Neural progenitor cell (in vitro differentiated cells): ENCODE results near the gene NDUFB7.

ENCODE experiments used
- EZH2 ChIP-seq: fragments of 200-600 bp; sonication (generic); IDR thresholded peaks from 2 replicates; pipeline ENCODE4 v1.6.1; 2017; ENCODE audit warnings: antibody characterized with exemption, mild to moderate bottlenecking, moderate library complexity
- TF ChIP-seq, protein P1 (sequence below): fragments of 200-600 bp; sonication (generic); IDR thresholded peaks from 2 replicates; pipeline ENCODE4 v1.5.1; 2017; ENCODE audit warnings: antibody characterized with exemption, mild to moderate bottlenecking

DNA sequence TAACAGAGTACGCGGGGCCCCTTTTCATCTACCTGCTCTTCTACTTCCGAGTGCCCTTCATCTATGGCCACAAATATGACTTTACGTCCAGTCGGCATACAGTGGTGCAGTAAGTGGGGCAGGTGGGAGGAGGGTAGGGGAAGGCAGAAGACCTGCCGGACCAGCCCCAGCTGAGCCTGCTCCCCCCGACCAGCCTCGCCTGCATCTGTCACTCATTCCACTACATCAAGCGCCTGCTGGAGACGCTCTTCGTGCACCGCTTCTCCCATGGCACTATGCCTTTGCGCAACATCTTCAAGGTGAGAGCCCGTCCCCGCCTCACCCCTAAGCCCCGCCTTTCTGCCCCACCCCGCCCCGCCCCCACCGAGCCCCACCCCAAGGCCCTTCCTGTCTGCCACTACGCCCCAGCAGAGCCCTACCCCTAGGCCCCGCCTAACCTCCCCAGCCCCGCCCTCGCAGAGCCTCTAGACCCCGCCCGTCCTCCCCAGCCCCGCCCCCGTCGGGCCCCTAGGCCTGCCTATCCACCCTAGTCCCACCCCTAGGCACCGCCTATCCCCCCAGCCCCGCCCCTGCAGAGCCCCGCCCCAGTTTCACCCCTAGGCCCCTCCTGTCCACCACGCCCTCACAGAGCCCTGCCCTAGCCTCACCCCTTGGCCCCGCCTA lies 7.7 kb downstream of the NDUFB7 start:
- TF ChIP-seq, protein P1, sequence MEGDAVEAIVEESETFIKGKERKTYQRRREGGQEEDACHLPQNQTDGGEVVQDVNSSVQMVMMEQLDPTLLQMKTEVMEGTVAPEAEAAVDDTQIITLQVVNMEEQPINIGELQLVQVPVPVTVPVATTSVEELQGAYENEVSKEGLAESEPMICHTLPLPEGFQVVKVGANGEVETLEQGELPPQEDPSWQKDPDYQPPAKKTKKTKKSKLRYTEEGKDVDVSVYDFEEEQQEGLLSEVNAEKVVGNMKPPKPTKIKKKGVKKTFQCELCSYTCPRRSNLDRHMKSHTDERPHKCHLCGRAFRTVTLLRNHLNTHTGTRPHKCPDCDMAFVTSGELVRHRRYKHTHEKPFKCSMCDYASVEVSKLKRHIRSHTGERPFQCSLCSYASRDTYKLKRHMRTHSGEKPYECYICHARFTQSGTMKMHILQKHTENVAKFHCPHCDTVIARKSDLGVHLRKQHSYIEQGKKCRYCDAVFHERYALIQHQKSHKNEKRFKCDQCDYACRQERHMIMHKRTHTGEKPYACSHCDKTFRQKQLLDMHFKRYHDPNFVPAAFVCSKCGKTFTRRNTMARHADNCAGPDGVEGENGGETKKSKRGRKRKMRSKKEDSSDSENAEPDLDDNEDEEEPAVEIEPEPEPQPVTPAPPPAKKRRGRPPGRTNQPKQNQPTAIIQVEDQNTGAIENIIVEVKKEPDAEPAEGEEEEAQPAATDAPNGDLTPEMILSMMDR, result no peak
- TF ChIP-seq EZH2, result no peak
